SW 1271 (cell line): ENCODE data around the gene U2AF2.

Experiments
- DNase-seq, 2 experiments: peaks; one replicate each; lab custom pipeline; 2025; lab: John Stamatoyannopoulos, UW

The U2AF2 gene

DNA sequence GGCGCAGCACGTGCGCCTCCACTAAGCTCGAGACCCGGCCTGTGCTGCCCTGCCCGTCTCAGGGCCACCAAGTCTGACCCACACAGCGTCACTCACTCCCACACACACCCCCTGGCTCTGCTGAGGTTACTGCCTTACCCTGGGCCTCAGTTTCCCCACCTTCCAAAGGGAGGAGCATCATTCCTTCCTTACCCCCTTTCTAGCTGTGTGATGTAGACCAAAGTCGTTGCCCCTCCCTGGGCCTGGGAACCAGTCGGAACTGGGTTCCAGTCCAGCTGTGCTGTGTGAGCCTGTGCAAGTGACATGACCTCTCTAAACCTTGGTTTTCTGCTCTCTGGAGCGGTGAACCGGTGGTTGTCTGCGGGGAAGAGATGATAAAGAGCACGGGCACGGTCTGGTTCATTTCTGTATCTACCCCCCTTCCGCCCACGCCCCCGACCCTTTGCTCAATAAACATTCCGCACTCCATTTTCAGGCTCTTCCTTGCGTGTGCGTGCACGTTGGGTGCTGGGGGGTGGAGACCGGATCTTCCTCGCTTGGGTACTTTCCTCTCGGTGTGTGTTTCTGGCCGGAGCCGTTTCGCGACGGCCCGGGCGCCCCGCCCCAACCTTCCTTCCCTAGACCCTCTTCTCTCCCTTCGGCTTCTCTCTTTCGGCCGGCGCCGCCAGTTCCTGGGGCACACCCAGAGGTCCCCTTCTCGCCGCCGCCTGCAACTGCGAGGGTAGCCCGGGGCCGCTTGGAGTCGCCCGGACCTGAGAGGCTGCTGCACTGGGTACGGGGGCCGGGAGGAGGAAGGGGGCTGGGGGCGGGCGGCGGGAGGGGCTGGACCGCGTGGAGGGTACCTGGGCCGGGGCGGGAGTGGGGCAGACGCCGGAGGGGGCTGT, 11.6 kb upstream of the U2AF2 start, which contains the start of gene ZNF581:
TSS of gene ZNF581 (plus strand) at position 647 of the 884 bp plus-strand sequence. CDS start 923 bp downstream, outside the sequence.
- peak; percentile 42 to 71 for DNase-seq

DNA sequence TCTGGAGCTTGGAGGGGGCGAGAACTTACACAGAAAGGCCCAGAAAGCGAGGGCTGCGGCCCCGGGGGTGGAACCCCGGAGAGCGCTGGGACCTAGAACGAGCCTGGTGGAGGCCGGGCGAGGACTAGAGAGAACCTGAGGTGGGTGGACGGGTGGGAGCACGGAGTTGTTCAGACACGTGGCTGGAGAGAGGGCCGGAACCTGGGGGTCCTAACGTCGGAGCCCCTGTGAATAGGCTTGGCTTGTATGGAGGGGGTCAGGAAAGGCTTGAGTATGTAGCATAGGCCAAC, 11.0 kb upstream of the U2AF2 start:
- no peak for DNase-seq

DNA sequence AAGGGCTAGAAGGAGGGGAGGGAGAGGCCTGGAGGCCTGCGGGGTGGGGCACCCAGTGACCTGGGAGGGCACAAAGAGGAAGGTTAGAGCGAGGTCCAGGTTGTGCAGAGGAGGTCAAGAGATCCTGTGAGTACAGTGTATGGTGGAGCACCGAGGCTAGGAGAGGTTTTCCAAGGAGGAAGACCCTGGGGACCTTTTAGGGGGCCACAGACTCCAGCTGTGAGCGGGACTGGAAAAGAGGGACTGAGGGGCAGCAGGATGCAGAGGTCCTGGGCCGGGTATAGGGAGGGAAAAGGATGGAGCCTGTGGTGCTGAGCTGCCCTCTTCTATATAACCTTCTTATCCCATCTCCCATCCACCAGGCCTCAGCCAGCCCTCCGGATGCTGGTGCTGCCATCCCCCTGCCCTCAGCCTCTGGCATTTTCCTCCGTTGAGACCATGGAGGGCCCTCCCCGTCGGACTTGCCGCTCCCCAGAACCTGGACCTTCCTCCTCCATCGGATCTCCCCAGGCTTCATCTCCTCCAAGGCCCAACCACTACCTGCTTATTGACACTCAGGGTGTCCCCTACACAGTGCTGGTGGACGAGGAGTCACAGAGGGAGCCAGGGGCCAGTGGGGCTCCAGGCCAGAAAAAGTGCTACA, 10.5 kb upstream of the U2AF2 start:
- DNase-seq, result no peak

DNA sequence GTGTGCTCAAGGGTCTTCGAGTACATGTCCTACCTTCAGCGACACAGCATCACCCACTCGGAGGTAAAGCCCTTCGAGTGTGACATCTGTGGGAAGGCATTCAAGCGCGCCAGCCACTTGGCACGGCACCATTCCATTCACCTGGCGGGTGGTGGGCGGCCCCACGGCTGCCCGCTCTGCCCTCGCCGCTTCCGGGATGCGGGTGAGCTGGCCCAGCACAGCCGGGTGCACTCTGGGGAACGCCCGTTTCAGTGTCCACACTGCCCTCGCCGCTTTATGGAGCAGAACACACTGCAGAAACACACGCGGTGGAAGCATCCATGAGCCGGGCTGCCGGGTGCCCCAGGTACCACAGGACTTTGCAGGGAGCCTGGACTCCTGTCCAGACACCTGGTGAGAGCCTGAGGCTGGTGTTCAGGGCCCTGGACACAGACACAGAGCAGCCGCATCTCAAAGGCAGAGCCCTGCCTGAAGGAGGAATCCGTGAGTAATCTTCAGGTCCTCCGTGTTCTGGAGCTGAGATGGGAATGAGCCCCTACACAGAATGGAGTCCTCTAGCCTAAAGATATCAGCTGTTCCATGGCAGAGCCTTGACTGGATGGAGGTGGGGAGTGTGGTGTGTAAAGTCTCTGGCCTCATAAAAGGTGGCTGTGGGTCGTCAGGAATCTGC, 9.9 kb upstream of the U2AF2 start:
- DNase-seq, result no peak

DNA sequence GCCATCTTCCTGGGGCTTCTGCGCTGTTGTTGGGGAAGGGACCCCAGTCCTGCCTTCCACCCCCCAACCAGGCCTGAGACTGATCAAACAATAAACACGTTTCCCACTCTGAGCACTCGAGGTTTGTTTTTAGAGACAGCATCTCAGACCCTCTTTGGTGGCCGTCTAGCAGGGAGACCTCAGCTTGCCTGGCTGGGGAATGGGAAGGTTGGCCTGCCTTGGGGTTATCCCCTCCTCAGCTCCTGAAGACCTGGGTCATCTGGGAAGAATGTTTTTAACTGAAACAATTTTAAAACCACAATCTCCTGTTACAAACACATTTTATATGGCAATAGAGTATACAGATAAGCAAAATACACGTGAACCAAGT, 9.3 kb upstream of the U2AF2 start:
- DNase-seq, result no peak

DNA sequence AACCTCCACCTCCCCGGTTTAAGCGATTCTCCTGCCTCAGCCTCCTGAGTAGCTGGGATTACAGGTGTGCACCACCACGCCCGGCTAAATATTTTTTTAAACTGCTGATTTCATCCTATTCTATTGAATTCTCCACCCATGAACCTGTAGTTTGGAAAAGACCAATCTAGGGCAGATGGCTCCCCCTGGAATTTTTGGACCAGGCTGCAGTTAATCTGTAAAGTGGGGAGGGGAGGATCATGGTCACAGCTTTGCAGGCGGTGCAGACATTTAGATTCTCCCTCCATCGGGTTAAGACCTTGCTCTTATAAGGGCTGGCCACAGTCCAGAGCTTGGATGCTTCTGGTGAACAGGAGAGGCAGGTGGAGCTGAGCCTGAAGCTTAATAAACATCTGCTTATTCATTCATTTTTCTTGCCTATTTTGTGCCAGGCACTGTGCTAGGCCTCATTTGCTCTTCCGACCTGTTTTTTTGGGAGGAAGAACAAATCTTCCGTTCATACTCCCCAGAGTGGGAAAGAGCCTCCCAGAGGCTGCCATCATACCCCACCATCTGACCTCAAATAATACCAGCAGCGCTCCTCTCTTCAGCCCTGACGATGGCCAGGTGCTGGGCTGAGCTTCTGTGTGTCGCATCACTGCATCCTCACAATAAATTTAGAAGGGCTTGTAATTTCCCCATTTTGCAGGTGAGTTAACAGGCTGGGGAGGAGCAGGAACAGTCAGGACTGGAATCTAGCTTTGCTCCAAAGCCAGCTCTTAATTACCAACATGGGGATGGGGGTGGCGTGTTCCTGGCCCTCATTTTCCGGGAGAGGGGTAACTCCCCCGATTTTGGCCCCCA, 7.7 kb upstream of the U2AF2 start:
- DNase-seq, result no peak

DNA sequence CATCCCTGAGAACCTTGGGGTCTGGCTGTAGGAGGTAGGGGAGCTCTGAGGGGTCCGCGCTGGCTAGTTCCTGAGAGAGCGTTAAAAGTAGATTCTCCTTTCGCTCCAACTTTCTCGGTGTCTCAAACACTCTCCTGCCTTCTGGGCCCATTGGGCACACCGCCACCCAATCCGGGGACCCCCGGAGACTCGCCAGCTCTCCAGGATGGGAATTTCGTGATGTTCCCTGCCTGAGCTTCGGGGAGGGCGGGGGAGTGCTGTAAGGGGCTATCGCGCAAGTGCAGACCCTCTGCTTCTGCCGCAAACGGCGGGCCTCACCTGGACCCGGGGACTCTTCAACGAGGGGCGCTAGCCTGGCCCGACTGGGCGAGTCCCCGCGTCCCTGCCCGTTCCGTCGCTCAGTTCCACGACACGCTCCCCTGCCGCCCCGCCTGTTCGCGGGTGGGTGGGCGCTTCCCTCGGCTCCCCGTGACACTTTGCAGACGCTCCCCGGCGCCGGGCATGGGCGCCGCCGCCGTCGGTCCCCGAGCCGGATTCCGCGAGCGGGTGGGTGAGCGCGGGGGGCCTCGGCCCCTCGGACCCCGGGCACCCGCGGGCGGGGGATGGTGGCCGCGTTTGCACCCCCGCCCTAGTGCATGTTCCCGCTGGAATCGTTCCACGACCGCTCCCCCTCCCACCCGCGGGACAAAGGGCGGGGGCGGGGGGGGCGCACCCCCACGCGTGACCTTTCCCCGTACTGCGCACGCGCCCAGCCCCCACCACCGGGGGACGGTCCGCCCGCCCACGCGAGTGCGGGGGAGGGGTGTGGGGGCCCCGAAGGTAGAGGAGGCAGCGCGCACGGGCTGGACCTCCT, 6.9 kb upstream of the U2AF2 start, which contains the start of gene CCDC106:
TSS of gene CCDC106 (plus strand) at position 481 of the 853 bp plus-strand sequence. CDS start 835 bp downstream, outside the sequence.
- peak; percentile 46 to 51 for DNase-seq

DNA sequence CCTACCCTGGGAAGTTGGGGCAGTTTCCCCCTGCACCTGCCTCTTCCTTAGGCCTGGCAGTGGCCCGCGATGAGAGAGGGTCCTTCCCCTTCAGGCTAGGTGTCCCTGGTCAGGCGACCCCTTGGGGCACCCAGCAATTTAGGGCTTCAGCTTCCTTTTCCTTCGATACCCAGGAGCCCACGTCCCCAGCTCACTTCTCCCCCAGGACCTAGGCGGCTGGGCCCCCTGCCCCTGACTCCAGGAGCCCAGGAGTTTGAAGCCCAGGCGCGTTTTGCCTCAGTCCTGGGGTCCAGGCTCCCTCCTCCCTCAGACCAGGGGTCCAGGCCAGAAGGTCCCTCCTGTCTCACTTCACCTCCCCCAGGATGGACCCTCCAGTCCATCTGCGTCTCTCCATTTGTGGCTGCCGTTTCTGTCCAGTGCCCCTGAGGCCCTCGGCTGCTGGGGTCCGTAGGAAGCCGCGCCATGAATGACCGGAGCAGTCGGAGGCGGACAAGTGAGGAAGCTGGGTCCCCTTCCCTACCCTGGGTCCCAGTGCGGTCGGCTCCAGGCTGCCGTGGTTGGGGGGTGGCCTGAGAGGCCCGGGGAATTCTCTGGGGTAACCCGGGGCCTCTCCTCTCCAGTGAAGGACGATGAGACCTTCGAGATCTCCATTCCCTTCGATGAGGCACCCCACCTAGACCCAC, 6.1 kb upstream of the U2AF2 start:
- DNase-seq, result no peak

DNA sequence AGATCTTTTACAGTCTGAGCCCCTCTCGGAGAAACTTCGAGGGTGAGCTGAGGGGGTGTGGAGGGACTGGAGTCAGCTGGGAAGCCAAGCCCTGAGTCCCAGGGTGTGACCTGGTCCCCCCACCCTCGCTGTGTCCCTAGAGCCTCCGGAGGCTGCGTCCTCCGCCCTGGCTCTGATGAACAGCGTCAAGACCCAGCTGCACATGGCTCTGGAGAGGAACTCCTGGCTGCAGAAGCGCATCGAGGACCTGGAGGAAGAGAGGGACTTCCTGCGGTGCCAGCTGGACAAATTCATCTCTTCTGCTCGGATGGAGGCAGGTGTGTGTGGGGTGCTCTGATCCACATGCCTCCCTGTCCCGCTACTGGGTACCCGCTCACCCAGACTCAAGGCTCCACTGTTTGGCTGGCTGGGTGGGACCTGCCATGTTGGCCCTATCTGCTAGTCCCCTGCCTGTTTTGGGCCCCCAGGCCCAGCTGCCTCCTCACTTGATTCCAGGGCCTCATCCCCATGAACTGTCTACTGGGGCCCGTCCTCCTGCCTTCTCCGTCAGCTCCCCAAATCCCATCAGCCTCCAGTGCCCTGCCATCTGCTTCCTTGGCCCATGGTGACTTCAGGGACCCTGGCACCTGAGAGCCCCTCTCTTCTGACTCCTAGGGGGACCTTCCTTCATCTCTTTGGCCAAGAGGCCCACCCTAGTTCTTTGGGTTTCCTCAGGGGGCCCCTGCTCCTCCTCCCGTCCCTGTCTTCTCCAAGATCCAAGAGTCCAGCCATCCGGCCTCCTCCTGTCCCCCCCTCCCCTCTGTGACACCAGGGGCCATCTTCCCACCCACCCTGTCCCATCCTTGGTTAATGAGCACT, 5.3 kb upstream of the U2AF2 start:
- DNase-seq, result no peak

DNA sequence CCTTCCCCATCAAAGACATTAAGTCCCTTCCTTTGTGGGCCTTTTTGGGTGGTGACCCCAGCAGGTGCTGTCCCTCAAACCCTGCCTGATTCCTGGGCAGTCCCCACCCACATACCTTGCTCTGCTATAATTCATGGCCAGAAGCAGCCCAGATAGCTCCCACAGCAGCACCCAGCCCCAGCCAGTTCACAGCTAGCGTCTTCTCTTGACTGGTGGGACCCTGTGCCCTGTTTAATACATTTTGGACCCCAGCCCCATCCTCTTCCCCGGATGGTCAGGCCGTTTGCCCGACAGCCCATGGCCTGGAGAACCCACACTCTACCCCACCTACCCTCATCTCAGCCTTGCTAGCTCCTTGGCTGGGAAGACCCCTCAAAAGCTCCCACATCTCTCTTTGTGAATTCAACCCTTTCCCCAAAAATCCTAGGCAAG, 4.7 kb upstream of the U2AF2 start:
- DNase-seq, result no peak

DNA sequence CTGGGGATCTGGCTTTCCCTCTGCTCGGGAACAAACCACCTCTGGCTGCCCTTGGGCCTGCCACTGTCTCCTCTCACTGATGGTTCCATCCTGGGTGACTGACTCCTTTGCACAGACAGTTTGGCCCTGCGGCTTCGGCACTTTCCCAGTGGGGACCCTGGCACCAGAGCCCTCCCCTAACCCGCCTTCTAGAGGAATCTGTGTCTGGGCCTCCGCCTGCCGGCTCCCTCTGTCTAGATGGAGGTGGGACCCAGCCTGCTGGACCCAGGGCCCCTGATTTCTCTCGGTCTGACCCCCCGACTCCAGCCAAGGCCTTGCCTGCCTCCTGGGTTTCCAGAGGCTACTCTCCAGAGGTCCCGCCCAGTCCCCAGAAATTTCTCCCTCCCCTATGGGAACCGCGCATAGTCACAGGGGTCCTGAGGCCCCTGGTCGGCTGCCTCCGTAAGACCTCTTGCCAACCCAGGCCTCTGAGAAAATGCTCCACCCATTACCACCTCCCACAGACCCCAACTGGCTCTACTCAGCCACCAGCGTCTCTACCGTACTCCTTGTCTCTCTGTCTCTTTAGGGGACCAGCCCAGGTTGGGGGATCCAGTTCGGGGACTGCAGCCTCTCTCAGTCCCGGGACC, 4.1 kb upstream of the U2AF2 start:
- no peak for DNase-seq

DNA sequence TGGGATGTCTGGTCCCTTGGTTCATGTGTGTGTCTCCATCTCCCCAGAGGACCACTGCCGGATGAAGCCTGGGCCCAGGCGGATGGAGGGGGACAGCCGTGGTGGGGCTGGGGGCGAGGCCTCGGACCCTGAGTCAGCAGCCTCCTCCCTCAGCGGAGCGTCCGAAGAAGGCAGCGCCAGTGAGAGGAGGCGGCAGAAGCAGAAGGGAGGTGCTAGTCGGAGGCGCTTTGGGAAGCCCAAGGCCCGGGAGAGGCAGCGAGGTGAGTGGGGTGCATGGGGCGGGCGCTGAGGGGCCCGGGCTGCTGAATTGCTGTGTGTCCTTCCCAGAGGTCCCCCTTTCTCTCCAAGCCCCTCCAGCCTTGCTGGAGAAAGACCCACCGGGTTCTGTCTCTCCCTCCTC, 3.6 kb upstream of the U2AF2 start:
- no peak for DNase-seq

DNA sequence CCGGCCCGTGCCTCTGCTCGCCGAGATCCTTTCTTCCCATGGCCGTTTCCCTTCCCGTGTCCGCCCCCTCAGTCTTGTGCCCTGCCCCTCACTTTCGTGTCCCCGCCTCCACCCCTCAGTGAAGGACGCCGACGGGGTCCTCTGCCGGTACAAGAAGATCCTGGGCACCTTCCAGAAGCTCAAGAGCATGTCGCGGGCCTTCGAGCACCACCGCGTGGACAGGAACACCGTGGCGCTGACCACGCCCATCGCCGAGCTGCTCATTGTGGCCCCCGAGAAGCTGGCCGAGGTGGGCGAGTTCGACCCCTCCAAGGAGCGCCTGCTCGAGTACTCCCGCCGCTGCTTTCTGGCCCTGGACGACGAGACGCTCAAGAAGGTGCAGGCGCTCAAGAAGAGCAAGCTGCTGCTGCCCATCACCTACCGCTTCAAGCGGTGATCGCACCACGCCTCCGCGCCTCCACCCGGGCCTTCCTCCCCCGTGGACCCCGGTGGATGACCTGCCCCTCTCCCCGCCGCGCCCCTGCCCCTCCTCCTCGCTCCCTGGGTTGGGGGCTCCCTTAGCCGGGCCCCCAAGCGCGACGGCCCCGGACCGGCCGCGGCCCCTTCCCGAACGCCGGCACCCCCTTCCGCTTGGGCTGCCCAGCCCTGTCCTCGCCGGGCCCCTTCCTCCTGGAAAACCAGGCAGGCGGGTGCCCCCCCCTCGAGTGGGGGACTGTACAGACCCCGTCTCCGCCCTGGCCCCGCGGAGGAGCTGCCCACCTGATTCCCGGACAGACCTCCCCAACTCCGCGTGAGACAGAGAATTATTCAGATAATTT, 2.3 kb upstream of the U2AF2 start:
- DNase-seq, result no peak

DNA sequence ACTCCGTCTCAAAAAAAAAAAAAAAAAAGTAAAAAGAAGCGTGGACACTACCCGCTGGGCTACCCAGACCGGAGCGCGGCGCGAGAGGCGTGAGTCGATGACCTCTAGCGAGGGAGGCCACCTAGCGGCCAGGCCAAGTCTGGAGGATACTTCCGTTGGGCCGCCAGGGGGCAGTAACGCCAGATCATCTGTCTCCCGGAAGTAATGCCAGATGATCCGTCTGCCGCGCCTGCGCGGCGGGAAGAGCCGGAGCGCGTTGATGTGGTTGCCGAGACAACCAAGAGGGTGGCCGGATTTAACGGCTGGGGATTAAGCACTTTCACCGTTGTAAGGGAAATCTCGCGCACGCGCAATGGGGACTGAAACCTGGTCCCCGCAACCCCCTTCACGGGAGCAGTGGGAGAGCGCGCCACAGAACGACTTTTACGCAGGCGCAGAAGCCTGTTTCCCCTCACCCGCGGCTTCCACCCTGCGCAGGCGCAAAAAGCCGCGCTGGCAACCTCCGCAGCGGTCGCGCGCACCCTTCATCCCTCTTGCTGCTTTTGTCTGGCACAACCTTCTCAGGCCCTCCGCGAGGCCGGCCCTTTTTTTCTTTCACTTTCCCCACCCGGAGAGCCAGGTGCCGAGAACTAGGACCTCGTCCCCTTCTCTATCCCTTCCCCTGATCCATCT, 1.0 kb upstream of the U2AF2 start:
- DNase-seq, result peak; percentile 77 to 91

DNA sequence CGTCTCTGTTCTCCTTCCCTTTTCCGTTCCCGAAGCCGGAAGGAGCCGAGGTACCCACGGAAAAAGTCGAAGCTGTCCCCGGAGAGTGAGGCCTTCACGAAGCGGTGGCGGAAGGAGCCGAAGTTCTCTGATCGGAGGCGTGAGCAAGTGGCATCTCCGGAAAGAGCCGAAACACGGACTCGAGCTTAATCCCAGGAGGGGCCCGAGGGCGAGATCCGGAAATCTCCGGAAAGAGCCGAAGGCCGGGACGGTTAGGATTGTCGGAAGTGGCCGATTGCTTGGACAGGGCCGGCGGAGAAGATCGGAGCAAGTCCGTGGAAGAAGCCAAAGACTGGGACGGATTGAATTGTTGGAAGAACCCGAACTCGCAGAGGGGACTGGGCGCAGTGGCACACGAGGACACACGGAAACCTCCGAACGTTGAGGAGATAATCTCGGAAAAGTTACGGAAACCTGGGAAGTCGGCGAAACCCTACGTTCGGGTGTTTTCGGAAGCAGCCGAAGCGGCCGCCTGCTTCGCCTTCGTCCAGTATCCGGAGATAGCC, 440 bp upstream of the U2AF2 start:
- DNase-seq, result peak; percentile 87 to 96

DNA sequence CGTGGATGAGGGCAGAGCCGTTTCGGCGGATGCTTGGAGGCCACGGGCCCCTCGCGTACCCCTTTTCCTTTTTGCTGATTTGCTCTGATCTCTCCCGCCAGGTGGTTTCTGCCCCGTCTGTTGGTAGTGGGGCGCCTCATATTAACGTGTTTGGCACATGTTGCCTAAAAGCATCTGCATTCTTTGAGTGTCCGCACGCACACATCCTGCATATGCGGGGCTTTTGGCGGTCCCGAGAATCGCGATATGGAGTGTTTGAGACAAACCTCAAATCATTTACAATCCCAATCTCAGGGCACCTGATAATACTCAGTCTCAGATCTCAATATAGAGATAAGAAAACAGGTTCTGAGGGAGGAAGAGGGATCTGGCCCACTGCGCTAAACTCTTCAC, 809 bp downstream of the U2AF2 start:
- DNase-seq, result no peak

DNA sequence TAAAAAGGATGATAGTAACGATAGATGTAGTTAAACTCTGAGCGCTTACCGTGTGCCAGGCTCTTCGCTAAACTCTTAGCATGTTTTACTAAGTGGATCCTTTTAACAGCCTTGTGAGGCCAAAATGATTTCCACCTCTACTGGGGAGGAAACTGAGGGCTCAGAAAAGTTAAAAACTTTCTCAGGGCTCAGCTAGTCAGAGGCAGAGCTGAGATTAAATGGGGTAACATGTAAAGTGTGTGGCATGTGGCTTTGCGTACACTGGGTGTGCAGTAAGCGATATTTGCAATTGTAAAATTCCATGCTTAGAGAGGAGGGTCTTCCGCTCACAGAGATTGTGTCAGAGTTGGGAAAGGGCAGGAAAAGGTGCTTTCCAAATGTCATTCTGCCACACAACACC, 1.7 kb downstream of the U2AF2 start:
- DNase-seq, result no peak
